SH-SY5Y (cell line): ENCODE measurements around the gene LMNTD1.

Experiments used
- GATA2 ChIP-seq: IDR thresholded peaks from 2 replicates; pipeline ENCODE4 v1.6.1; 2011; ENCODE audit warnings: mild to moderate bottlenecking, low read depth, low read length
- GATA3 ChIP-seq: IDR thresholded peaks from 2 replicates; pipeline ENCODE4 v1.6.1; 2011; ENCODE audit warnings: low read depth, mild to moderate bottlenecking, low read length, moderate library complexity

- TF ChIP-seq GATA3 (no peak), GATA2 (no peak)
These were observed 106.0 kb downstream of the LMNTD1 start for GRCh38 chr12:25447046-25447445.
